Posterior cingulate gyrus (tissue), 11 donors: Measurements from ENCODE around the gene UBR2.
"Not testable (repeated sequence)": the region's sequence is repeated elsewhere in the genome, so short reads cannot be mapped to it uniquely, and the experiment has no call there.

Experiments used
- DNase-seq, 10 donors: peaks; one replicate each; pipeline versions ENCODE4 v3.0.0 to v3.0.0-alpha.2; 2020 to 2021; ENCODE audit warnings: mixed read lengths in 3 of 10
- intact Hi-C: fragments of 100-400 bp; cut with DNase I; formaldehyde crosslinking; loops from one replicate; pipeline ENCODE4 v1.15.1; 2023

Gene UBR2

DNA sequence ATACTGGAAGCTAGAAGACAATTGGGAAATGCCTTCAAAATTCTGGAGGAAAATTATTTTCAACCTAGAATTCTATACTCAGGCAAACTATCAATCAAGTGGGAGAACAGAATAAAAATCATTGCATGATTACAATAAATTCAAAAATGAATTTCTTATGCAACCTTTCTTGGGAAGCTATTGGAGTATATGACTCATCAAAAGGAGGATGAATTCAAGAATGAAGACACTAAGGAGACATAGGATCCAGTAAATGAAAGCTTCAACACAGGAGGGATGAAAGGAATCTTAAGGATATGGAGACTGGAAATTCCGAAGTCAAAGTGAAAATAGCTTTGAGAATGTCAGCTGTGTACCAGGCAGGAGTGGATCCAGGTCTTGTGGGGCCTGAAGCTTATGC is 12.6 kb upstream of the UBR2 start:
- intact Hi-C loops: no loop called here

GRCh38 chr6:42552380-42552779 is 11.4 kb upstream of the UBR2 start:
- no peak for DNase-seq
- intact Hi-C loops: no loop called here

More for the DNA sequence above, 12.6 kb upstream of the UBR2 start:
- no peak for DNase-seq

DNA sequence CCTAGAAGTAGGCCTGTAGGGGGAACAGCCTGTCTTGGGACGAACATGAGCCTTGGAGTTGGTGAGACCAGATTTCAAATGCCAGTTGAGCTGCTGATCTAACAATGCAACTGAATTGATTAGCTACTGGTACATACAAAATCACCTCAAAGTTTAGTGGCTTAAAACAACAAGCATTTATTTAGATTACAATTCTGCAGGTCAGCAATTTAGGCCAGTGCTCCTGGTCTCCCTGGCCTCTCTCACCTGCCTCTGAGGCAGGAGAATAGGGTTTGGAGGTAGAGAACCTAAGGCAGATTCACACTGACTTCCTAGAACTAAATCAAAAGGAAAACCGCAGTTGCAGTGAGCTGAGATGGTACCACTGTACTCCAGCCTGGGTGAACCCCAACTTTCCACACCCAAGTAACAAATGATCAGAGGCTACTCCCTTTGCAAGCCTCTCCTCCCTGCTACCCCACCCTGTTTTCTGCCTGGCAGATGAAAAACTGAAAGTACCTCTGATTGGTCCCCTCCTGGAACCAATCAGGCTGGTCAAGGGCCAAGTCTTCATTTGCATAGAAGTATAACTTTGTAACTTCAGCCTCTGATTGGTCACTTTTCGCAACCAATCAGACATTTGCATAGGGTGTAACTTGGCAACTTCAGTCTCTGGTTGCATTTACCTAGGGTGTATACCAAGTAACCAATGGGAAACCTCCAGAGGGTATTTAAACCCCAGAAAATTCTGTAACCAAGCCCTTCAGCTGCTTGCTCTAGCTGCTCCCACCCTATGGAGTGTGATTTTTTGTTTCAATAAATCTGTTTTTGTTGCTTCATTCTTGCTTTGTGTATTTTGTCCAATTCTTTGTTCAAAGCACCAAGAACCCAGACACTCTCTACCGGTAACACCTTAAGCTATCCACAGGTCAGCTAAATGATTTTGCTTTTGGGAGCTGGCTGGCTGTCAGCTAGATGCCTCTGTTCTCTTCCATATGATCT is 8.1 kb upstream of the UBR2 start:
- intact Hi-C loops: no loop called here
- no peak for DNase-seq

DNA sequence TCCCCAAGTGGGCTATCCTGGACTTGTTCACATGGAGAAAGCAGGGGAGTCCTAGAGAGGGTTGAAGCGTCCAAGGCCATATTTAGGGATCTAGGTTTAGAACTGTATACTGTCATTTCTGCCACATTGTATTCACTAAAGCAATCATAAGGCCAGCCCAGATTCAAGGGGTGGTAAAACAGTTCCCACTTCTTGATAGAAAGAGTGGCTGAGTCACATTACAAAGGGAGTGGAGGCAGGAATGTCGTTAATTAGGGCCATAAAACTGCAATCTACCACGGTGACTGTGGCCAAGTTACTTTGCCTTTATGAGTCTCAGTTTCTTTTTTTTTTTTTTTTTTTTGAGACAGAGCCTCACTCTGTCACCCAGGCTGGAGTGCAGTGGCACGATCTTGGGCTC is 7.4 kb upstream of the UBR2 start:
- no peak for DNase-seq
- intact Hi-C loops: no loop called here

GRCh38 chr6:42559276-42559675 is 4.6 kb upstream of the UBR2 start:
- intact Hi-C loops, DNase-seq: not testable (repeated sequence)

- intact Hi-C loops: loop anchor here (10.0 kb wide), 1 partner anchor 493 kb away; the partner anchor contains the start of genes CUL7, KLC4 and MRPL2
- DNase-seq: no peak
These were observed 1.8 kb upstream of the UBR2 start for GRCh38 chr6:42561986-42562385.

DNA sequence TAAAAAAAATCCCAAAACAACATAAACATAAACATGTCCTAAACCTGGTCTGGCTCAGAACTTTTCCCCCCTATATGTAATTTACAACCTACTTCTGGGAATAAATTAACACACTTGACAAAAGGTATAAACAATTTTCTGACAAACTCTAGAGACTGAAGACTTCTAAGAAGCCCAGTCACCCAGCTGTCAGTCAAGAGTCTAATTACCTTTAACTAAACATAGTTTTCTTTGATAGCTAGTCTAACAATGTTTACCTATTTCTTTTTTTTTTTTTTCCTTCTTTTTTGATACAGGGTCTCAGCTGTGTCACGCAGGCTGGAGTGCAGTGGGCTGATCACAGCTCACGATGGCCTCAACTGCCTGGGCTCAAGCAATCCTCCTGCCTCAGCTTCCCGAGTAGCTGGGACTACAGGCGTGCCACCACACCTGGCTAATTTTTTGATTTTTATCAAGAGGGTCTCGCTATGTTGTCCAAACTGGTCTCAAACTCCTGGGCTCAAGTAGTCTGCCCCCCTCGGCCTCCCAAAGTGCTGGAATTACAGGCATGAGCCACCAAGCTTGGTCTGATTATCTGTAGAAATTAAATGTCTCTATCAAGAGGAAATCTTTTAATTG is 932 bp upstream of the UBR2 start:
- intact Hi-C loops: loop anchor here (1.0 to 10.0 kb wide), 2 partner anchors 15 to 492 kb away; partner anchors contain the start of genes CUL7, KLC4 and MRPL2
- DNase-seq: no peak

DNA sequence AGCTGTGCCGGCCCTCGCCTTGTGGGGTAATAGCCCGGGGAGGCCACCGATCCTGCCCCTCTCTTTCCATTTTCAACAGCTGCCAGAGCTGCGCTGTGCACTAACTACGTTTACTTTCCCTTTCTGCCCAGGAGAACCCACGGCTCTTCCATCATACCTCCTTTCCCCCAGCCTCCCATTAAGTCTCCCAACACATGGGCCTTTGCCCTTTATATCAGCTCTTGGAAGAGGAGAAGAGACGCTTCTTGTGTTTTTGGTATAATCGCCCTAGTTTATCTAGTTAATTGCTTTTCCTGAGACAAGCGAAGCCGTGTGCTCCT is 637 bp downstream of the UBR2 start:
- intact Hi-C loops: loop anchor here (10.0 kb wide), 1 partner anchor 490 kb away; the partner anchor contains the start of genes CUL7, KLC4 and MRPL2
- no peak for DNase-seq

GRCh38 chr6:42565823-42566613 is 2.2 kb downstream of the UBR2 start:
- intact Hi-C loops: loop anchor here (10.0 kb wide), 1 partner anchor 489 kb away; the partner anchor contains the start of genes CUL7, KLC4 and MRPL2
- DNase-seq: no peak

DNA sequence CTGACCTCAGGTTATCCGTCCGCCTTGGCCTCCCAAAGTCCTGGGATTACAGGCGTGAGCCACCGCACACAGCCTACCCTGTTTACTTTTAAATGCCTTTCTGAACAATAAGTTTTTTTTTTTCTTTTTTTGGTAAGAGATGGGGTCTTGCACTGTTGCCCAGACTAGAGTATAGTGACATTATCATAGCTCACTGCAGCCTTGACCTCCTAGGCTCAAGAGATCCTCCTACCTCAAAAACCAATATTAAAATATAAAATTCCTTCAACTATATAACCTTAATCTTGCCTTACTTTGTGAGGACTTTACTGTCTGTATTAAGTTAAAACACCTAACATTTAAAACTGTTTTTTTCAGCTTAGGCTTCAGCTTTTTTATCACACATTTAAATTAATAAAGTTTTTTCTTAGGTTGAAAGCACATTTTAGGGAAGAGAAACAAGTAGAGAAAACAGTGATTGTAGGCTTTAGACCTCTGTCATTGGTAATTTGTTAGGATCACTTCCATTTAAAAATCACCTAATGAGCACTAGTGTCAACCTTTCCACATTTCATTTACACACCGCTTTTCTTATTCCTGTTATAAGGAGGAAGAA is 2.9 kb downstream of the UBR2 start:
- no peak for DNase-seq
- intact Hi-C loops: loop anchor here (10.0 kb wide), 1 partner anchor 488 kb away; the partner anchor contains the start of genes CUL7, KLC4 and MRPL2

GRCh38 chr6:42567237-42567636 is 3.4 kb downstream of the UBR2 start:
- intact Hi-C loops: loop anchor here (10.0 kb wide), 1 partner anchor 488 kb away; the partner anchor contains the start of genes CUL7, KLC4 and MRPL2
- not testable (repeated sequence) for DNase-seq

- no peak for DNase-seq
- intact Hi-C loops: loop anchor here (10.0 kb wide), 1 partner anchor 485 kb away; the partner anchor contains the start of genes CUL7, KLC4 and MRPL2
These were observed 5.5 kb downstream of the UBR2 start for GRCh38 chr6:42569102-42570028.

- no peak for DNase-seq
- intact Hi-C loops: no loop called here
These were observed 7.9 kb downstream of the UBR2 start for GRCh38 chr6:42571611-42572342.

GRCh38 chr6:42572523-42572922 is 8.7 kb downstream of the UBR2 start:
- intact Hi-C loops: no loop called here
- DNase-seq: no peak

DNA sequence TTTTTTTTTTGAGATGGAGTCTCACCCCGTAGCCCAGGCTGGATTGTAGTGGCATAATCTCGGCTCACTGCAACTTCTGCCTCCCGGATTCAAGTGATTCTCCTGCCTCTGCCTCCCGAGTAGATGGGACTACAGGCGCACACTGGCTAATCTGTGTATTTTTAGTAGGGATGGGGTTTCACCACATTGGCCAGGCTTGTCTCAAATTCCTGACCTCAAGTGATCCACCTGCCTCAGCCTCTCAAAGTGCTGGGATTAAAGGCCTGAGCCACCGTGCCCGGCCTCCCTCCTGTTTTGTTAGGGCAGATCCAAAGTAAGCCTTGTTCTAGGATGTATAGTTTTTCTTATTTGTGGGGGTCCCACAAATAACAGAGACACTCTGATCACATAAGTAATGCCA is 12.7 kb downstream of the UBR2 start:
- intact Hi-C loops, DNase-seq: not testable (repeated sequence)

- intact Hi-C loops: no loop called here
These were observed 34.5 kb downstream of the UBR2 start for GRCh38 chr6:42598300-42598699.

GRCh38 chr6:42599558-42599957 is 35.7 kb downstream of the UBR2 start:
- DNase-seq: no peak
- intact Hi-C loops: no loop called here

More at GRCh38 chr6:42598300-42598699, 34.5 kb downstream of the UBR2 start:
- no peak for DNase-seq

DNA sequence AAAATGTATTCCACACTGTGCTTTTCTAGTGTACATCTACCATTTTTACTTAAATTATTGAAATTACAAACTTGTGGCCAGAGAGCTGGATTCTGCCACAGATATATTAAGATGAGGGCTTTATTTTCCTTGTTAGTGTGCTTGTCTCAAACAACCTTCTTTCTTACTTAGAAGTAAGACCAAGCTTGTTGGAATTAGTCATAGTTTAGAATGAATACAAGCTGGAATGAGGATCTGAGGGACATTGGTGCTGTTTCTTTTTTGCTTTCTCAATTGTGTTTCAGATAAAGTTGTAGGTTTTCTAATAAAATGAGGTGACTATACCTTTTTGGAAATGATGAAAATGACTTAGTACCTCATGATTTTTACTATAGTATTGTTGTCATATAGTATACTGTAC is 40.3 kb downstream of the UBR2 start:
- no peak for DNase-seq
- intact Hi-C loops: no loop called here
